Measurements from ENCODE around the gene TPRX2. TPM values are rescaled to one million over a fixed set of nuclear protein-coding genes. Genes with fewer than 3 reads are reported as not detected.
"Not testable (repeated sequence)": the region's sequence is repeated elsewhere in the genome, so short reads cannot be mapped to it uniquely, and the experiment has no call there.

TPRX2 gene
- not detected in 2 replicates for total RNA-seq (2014; rRNA removed; shearing (Covaris generic))

GRCh38 chr19:47858646-47859285 is at the start of gene TPRX2:
Gene TPRX2, plus strand, starts transcription at chr19:47859235. Its CDS starts 12 bp downstream, at chr19:47859247.
- DNase-seq (ENCODE audit: low read depth): not testable (repeated sequence)

- DNase-seq (ENCODE audit: low read depth): peak; percentile 84
Observed at GRCh38 chr19:47813304-47813994, 45.6 kb upstream of the TPRX2 start.

GRCh38 chr19:47813995-47814328 is 45.1 kb upstream of the TPRX2 start:
- DNase-seq (ENCODE audit: low read depth): no peak

- not testable (repeated sequence) for DNase-seq (ENCODE audit: low read depth)
Observed at GRCh38 chr19:47816270-47816669, 42.8 kb upstream of the TPRX2 start.

- not testable (repeated sequence) for DNase-seq (ENCODE audit: low read depth)
Observed at GRCh38 chr19:47818221-47818620, 40.8 kb upstream of the TPRX2 start.

- no peak for DNase-seq (ENCODE audit: low read depth)
Observed at GRCh38 chr19:47819858-47820257, 39.2 kb upstream of the TPRX2 start.

GRCh38 chr19:47820410-47820809 is 38.6 kb upstream of the TPRX2 start:
- DNase-seq (ENCODE audit: low read depth): no peak

- no peak for DNase-seq (ENCODE audit: low read depth)
Observed at GRCh38 chr19:47821460-47822020, 37.5 kb upstream of the TPRX2 start, which contains the start of gene CRX. Gene CRX, plus strand, starts transcription at chr19:47821937. Its CDS starts 12,507 bp downstream, at chr19:47834444.

- DNase-seq (ENCODE audit: low read depth): no peak
Observed at GRCh38 chr19:47824396-47824795, 34.6 kb upstream of the TPRX2 start.

GRCh38 chr19:47826800-47827199 is 32.2 kb upstream of the TPRX2 start:
- no peak for DNase-seq (ENCODE audit: low read depth)

- DNase-seq (ENCODE audit: low read depth): no peak
Observed at GRCh38 chr19:47832723-47833122, 26.3 kb upstream of the TPRX2 start.

GRCh38 chr19:47836038-47836437 is 23.0 kb upstream of the TPRX2 start:
- no peak for DNase-seq (ENCODE audit: low read depth)

- DNase-seq (ENCODE audit: low read depth): no peak
Observed at GRCh38 chr19:47839411-47839810, 19.6 kb upstream of the TPRX2 start.

- no peak for DNase-seq (ENCODE audit: low read depth)
Observed at GRCh38 chr19:47839913-47840312, 19.1 kb upstream of the TPRX2 start.

GRCh38 chr19:47842941-47843340 is 16.1 kb upstream of the TPRX2 start:
- no peak for DNase-seq (ENCODE audit: low read depth)

GRCh38 chr19:47848425-47848822 is 10.6 kb upstream of the TPRX2 start:
- DNase-seq (ENCODE audit: low read depth): no peak

- DNase-seq (ENCODE audit: low read depth): peak; percentile 65
Observed at GRCh38 chr19:47848823-47849473, 10.1 kb upstream of the TPRX2 start.

- no peak for DNase-seq (ENCODE audit: low read depth)
Observed at GRCh38 chr19:47853003-47853402, 6.0 kb upstream of the TPRX2 start.

GRCh38 chr19:47854459-47854858 is 4.6 kb upstream of the TPRX2 start:
- DNase-seq (ENCODE audit: low read depth): no peak

- DNase-seq (ENCODE audit: low read depth): peak; percentile 87
Observed at GRCh38 chr19:47858231-47858630, 804 bp upstream of the TPRX2 start.

- not testable (repeated sequence) for DNase-seq (ENCODE audit: low read depth)
Observed at GRCh38 chr19:47859838-47860237, 803 bp downstream of the TPRX2 start.

GRCh38 chr19:47860602-47861297 is 1.7 kb downstream of the TPRX2 start:
- no peak for DNase-seq (ENCODE audit: low read depth)

Data from Daoy (cell line).